Retina (tissue), 1 donor: ENCODE measurements around the gene SCN1B.

Experiments used
- DNase-seq: peaks from one replicate; pipeline ENCODE4 v3.0.0-alpha.2; 2016

Gene SCN1B

GRCh38 chr19:35077411-35078223 lies 47.3 kb downstream of the SCN1B start:
- DNase-seq = no peak

GRCh38 chr19:35079826-35080225 lies 49.6 kb downstream of the SCN1B start:
- no peak for DNase-seq

- no peak for DNase-seq
Measured at GRCh38 chr19:35080613-35081170, 50.4 kb downstream of the SCN1B start.

- DNase-seq = no peak
Measured at GRCh38 chr19:35081201-35081600, 50.9 kb downstream of the SCN1B start.

- no peak for DNase-seq
Measured at GRCh38 chr19:35083691-35084508, 53.6 kb downstream of the SCN1B start.

- DNase-seq = no peak
Measured at GRCh38 chr19:35084509-35084762, 54.2 kb downstream of the SCN1B start.

- DNase-seq = no peak
Measured at GRCh38 chr19:35085947-35086346, 55.7 kb downstream of the SCN1B start.

GRCh38 chr19:35086455-35086854 lies 56.2 kb downstream of the SCN1B start:
- DNase-seq = no peak

GRCh38 chr19:35087393-35087792 lies 57.1 kb downstream of the SCN1B start:
- DNase-seq = no peak

GRCh38 chr19:35088131-35088913 lies 58.1 kb downstream of the SCN1B start:
- no peak for DNase-seq

GRCh38 chr19:35089554-35089953 lies 59.3 kb downstream of the SCN1B start:
- no peak for DNase-seq
